Measurements from ENCODE around the gene TMED1. TPM values are rescaled to one million over a fixed set of nuclear protein-coding genes. Genes with fewer than 3 reads are reported as not detected.

TMED1 gene
- total RNA-seq, 5 donors from 2014 or later (not counting 1 experiment from before 2014, with no cell fraction given) = 6.1 to 11.4 (median 9.5) TPM

GRCh38 chr19:10848230-10848856, 12.3 kb upstream of the TMED1 start, which contains the start of gene C19orf38:
Gene C19orf38 (plus strand): TSS chr19:10848415. CDS start chr19:10848509, 94 bp downstream.
- no peak within 1 kb of the TSS for H3K27ac ChIP-seq (ENCODE audit: low read length)
- peaks cover 5 to 6% (median 5%) of the 10 kb centered on the region in 3 donors for H3K9me3 Mint-ChIP-seq
- ChIA-PET POLR2A (no interaction called here), CTCF (no interaction called here)
- peak in 3 of 4 experiments; percentile 40 to 72 (median 56) for ATAC-seq (replicated peaks in 1 of 4)
- H3K27ac Mint-ChIP-seq = peak within 1 kb of the TSS in 1 of 2 donors; percentile 28
- H3K36me3 ChIP-seq (ENCODE audit: control insufficient read depth in 2 of 2, extremely low read depth in 1 of 2, insufficient read depth in 1 of 2, low read length in 1 of 2) = no peaks in the 10 kb centered on the region
- peak in 1 of 35 experiments; percentile 26 for DNase-seq
- peaks cover 5% of the 10 kb centered on the region for H3K36me3 Mint-ChIP-seq
- peaks cover 0 to 8% of the 10 kb centered on the region in 2 experiments for H3K4me1 ChIP-seq (ENCODE audit: control insufficient read depth in 1 of 2, extremely low read depth in 1 of 2, insufficient read depth in 2 of 2, low read length in 2 of 2)
- H3K4me1 Mint-ChIP-seq = peaks cover 5 to 6% (median 6%) of the 10 kb centered on the region in 3 donors
- peak within 1 kb of the TSS; percentile 21 to 61 (median 41) for H3K4me3 Mint-ChIP-seq
- WGBS (ENCODE audit: insufficient coverage) = 6% methylated on average over 4 of the region's 14 CpGs
- peaks cover 0 to 23% of the 10 kb centered on the region in 2 experiments for H3K27me3 ChIP-seq (replicated peaks in 1 of 2; ENCODE audit: control insufficient read depth in 2 of 2, extremely low read depth in 1 of 2, insufficient read depth in 2 of 2, low read length in 1 of 2)
- H3K9me3 ChIP-seq = no peaks in the 10 kb centered on the region
- H3K27me3 Mint-ChIP-seq = no peaks in the 10 kb centered on the region
- peak within 1 kb of the TSS in 1 of 2 donors; percentile 33 for H3K4me3 ChIP-seq (ENCODE audit: control insufficient read depth in 1 of 2, extremely low read depth in 1 of 2, low read length in 1 of 2)

- no peaks in the 10 kb centered on the region for H3K36me3 ChIP-seq (ENCODE audit: control insufficient read depth in 2 of 2, extremely low read depth in 1 of 2, insufficient read depth in 1 of 2, low read length in 1 of 2)
- peaks cover 0 to 8% of the 10 kb centered on the region in 2 experiments for H3K4me1 ChIP-seq (ENCODE audit: control insufficient read depth in 1 of 2, extremely low read depth in 1 of 2, insufficient read depth in 2 of 2, low read length in 2 of 2)
- H3K27me3 ChIP-seq (replicated peaks in 1 of 2; ENCODE audit: control insufficient read depth in 2 of 2, extremely low read depth in 1 of 2, insufficient read depth in 2 of 2, low read length in 1 of 2) = peaks cover 0 to 23% of the 10 kb centered on the region in 2 experiments
- ChIA-PET POLR2A (interaction anchor here in 1 of 2 donors (0.6 kb wide), 1 partner anchor 304 kb away, joined by 3 read pairs; no protein-coding TSS in a partner anchor), CTCF (interaction anchor here (0.5 to 1.1 kb wide), 8 partner anchors 10 to 1922 kb away, joined by 3 to 8 read pairs (median 4); no protein-coding TSS in a partner anchor)
- Mint-ChIP-seq H3K4me1 (peaks cover 5 to 6% (median 6%) of the 10 kb centered on the region in 3 donors), H3K4me3 (no peak overlapping the region), H3K27ac (no peak overlapping the region), H3K36me3 (peaks cover 5% of the 10 kb centered on the region), H3K27me3 (no peaks in the 10 kb centered on the region), H3K9me3 (peaks cover 5 to 6% (median 5%) of the 10 kb centered on the region in 3 donors)
- no peak overlapping the region for H3K4me3 ChIP-seq (ENCODE audit: control insufficient read depth in 1 of 2, extremely low read depth in 1 of 2, low read length in 1 of 2)
- no peak for ATAC-seq (replicated peaks in 1 of 4)
- H3K9me3 ChIP-seq = no peaks in the 10 kb centered on the region
- DNase-seq = no peak
- H3K27ac ChIP-seq (ENCODE audit: low read length) = no peak overlapping the region
- no CpG with 5 or more reads among the region's 2 CpGs for WGBS (ENCODE audit: insufficient coverage)
These were observed 10.6 kb upstream of the TMED1 start for GRCh38 chr19:10846500-10847202.

DNA sequence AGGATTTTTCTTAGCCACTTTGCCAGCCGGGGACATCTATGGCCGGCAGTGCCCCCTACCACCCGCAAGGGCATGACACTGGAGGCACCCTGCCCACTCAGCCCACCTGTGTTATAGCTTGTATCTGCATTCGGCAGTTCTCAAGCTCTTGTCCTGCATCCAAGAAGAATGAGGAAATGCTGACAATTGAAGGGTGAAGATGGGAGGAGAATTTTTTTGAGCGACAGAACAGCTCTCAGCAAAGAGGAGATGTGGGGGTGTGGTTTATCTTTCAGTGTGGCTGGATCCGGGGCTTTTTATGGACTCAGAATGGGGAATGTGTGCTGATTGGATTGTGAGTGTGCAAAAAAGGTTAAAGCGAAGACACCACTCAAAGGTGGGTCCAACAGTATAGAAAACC, 6.8 kb upstream of the TMED1 start:
- ChIA-PET CTCF (interaction anchor here in 1 of 2 donors (0.6 to 0.9 kb wide), 2 partner anchors 21 to 181 kb away, joined by 3 read pairs; no protein-coding TSS in a partner anchor), POLR2A (interaction anchor here in 1 of 2 donors (0.5 to 0.6 kb wide), 2 partner anchors 59 to 335 kb away, joined by 3 to 7 read pairs; no protein-coding TSS in a partner anchor)
- 94% methylated on average over 7 of the region's 7 CpGs for WGBS (ENCODE audit: insufficient coverage)
- Mint-ChIP-seq H3K9me3 (peaks cover 5 to 9% (median 7%) of the 10 kb centered on the region in 3 donors), H3K27ac (no peak overlapping the region), H3K36me3 (peaks cover 5% of the 10 kb centered on the region), H3K4me1 (no peaks in the 10 kb centered on the region), H3K27me3 (no peaks in the 10 kb centered on the region), H3K4me3 (no peak overlapping the region)
- Histone ChIP-seq H3K36me3 (ENCODE audit: control insufficient read depth in 2 of 2, extremely low read depth in 1 of 2, insufficient read depth in 1 of 2, low read length in 1 of 2) (no peaks in the 10 kb centered on the region), H3K9me3 (no peaks in the 10 kb centered on the region), H3K27me3 (replicated peaks in 1 of 2; ENCODE audit: control insufficient read depth in 2 of 2, extremely low read depth in 1 of 2, insufficient read depth in 2 of 2, low read length in 1 of 2) (peaks cover 0 to 6% of the 10 kb centered on the region in 2 experiments), H3K4me1 (ENCODE audit: control insufficient read depth in 1 of 2, extremely low read depth in 1 of 2, insufficient read depth in 2 of 2, low read length in 2 of 2) (no peaks in the 10 kb centered on the region), H3K27ac (ENCODE audit: low read length) (no peak overlapping the region), H3K4me3 (ENCODE audit: control insufficient read depth in 1 of 2, extremely low read depth in 1 of 2, low read length in 1 of 2) (no peak overlapping the region)
- no peak for DNase-seq
- ATAC-seq (replicated peaks in 1 of 4) = no peak

DNA sequence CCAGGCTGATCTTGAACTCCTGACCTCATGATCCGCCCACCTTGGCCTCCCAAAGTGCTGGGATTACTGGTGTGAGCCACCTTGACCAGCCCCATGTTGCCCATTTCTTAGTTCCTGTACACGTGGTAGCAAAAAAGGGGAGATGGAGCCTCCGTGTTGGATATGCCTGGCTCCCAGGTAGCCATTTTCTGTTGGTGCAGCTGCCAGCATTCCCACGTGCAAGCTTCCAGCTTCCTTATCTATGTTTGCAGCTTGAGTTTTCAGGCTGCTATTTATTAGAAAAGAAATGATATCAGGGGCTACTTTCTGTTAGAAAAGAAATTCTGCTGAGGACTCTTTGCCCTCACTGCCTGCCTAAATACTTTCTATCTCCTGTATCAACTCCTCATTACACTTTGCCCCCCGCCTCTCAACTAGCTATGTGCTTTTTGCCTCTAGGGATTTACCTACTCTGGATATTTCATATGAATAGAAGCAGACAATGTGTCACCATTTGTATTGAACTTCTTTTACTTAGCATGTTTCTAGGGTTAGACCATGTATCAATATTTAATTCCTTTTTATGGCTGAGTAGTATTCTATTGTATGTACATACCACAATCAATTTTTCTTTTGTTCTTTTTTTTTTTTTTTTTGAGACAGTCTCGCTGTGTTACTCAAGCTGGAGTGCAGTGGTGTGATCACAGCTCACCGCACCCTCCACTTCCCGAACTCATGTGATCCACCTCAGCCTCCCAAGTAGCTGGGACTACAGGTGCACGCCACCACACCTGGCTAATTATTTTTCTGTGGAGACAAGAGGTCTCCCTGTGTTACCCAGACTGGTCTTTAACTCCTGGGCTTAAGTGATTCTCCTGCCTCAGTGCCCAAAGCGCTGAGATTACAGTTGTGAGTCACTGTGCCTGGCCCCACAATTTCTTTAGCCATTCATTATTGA, 3.4 kb upstream of the TMED1 start:
- H3K27me3 Mint-ChIP-seq = no peaks in the 10 kb centered on the region
- Histone ChIP-seq H3K27ac (ENCODE audit: low read length) (no peak overlapping the region), H3K36me3 (ENCODE audit: control insufficient read depth in 2 of 2, extremely low read depth in 1 of 2, insufficient read depth in 1 of 2, low read length in 1 of 2) (no peaks in the 10 kb centered on the region), H3K4me1 (ENCODE audit: control insufficient read depth in 1 of 2, extremely low read depth in 1 of 2, insufficient read depth in 2 of 2, low read length in 2 of 2) (peaks cover 2 to 25% of the 10 kb centered on the region in 2 experiments), H3K27me3 (replicated peaks in 1 of 2; ENCODE audit: control insufficient read depth in 2 of 2, extremely low read depth in 1 of 2, insufficient read depth in 2 of 2, low read length in 1 of 2) (peaks cover 0 to 6% of the 10 kb centered on the region in 2 experiments), H3K9me3 (no peaks in the 10 kb centered on the region), H3K4me3 (ENCODE audit: control insufficient read depth in 1 of 2, extremely low read depth in 1 of 2, low read length in 1 of 2) (no peak overlapping the region)
- ATAC-seq (replicated peaks in 1 of 4) (no peak), DNase-seq (no peak)
- H3K4me3 Mint-ChIP-seq = no peak overlapping the region
- CTCF ChIA-PET = interaction anchor here in 1 of 2 donors (0.7 kb wide), 1 partner anchor 414 kb away, joined by 4 read pairs; no protein-coding TSS in a partner anchor
- no peak overlapping the region for H3K27ac Mint-ChIP-seq
- peaks cover 0 to 10% (median 3%) of the 10 kb centered on the region in 3 donors for H3K9me3 Mint-ChIP-seq
- H3K36me3 Mint-ChIP-seq = peaks cover 4% of the 10 kb centered on the region
- peaks cover 12 to 17% (median 16%) of the 10 kb centered on the region in 3 donors for H3K4me1 Mint-ChIP-seq
- POLR2A ChIA-PET = interaction anchor here in 1 of 2 donors (0.6 kb wide), 1 partner anchor 27 kb away, joined by 3 read pairs; no protein-coding TSS in a partner anchor
- 70% methylated on average over 6 of the region's 10 CpGs for WGBS (ENCODE audit: insufficient coverage)

GRCh38 chr19:10838377-10838776, 2.4 kb upstream of the TMED1 start:
- 95% methylated on average over 4 of the region's 11 CpGs for WGBS (ENCODE audit: insufficient coverage)
- Histone ChIP-seq H3K36me3 (ENCODE audit: control insufficient read depth in 2 of 2, extremely low read depth in 1 of 2, insufficient read depth in 1 of 2, low read length in 1 of 2) (peaks cover 0 to 3% of the 10 kb centered on the region in 2 donors), H3K9me3 (no peaks in the 10 kb centered on the region), H3K27me3 (replicated peaks in 1 of 2; ENCODE audit: control insufficient read depth in 2 of 2, extremely low read depth in 1 of 2, insufficient read depth in 2 of 2, low read length in 1 of 2) (no peaks in the 10 kb centered on the region), H3K4me3 (ENCODE audit: control insufficient read depth in 1 of 2, extremely low read depth in 1 of 2, low read length in 1 of 2) (no peak overlapping the region), H3K4me1 (ENCODE audit: control insufficient read depth in 1 of 2, extremely low read depth in 1 of 2, insufficient read depth in 2 of 2, low read length in 2 of 2) (peaks cover 2 to 25% of the 10 kb centered on the region in 2 experiments), H3K27ac (ENCODE audit: low read length) (no peak overlapping the region)
- Mint-ChIP-seq H3K9me3 (peaks cover 0 to 10% (median 3%) of the 10 kb centered on the region in 3 donors), H3K4me1 (peaks cover 12 to 17% (median 16%) of the 10 kb centered on the region in 3 donors), H3K27ac (no peak overlapping the region), H3K27me3 (no peaks in the 10 kb centered on the region), H3K36me3 (peaks cover 4% of the 10 kb centered on the region), H3K4me3 (no peak overlapping the region)
- POLR2A ChIA-PET = no interaction called here
- CTCF ChIA-PET = no interaction called here
- DNase-seq (no peak), ATAC-seq (replicated peaks in 1 of 4) (no peak)
